ENCODE measurements around the gene VSIR.

GRCh38 chr10:71801361-71801760 lies 28.0 kb upstream of the VSIR start:
- TF ChIP-seq CTCF (IDR thresholded peaks at IDR 0.05) (no peak), EP300 (IDR thresholded peaks at IDR 0.05) (no peak), POLR2A (IDR thresholded peaks at IDR 0.05) (no peak)
